OCI-LY1 (cell line): ENCODE data around the gene SPPL3.

Source experiments
- EZH2 ChIP-seq: fragments of 200-600 bp; sonication (generic), shearing (Covaris generic); IDR thresholded peaks from 2 replicates; pipeline ENCODE4 v1.8.0; 2017; ENCODE audit warnings: borderline replicate concordance, mixed run types, mild to moderate bottlenecking, antibody characterized with exemption, low read length, moderate library complexity, mixed read lengths
- TF ChIP-seq, protein P1 (sequence below): fragments of 200-600 bp; sonication (generic), shearing (Covaris generic); IDR thresholded peaks from 2 replicates; pipeline ENCODE4 v1.5.1; 2017; ENCODE audit warnings: mild to moderate bottlenecking, antibody characterized with exemption, low read length, moderate library complexity, mixed read lengths

DNA sequence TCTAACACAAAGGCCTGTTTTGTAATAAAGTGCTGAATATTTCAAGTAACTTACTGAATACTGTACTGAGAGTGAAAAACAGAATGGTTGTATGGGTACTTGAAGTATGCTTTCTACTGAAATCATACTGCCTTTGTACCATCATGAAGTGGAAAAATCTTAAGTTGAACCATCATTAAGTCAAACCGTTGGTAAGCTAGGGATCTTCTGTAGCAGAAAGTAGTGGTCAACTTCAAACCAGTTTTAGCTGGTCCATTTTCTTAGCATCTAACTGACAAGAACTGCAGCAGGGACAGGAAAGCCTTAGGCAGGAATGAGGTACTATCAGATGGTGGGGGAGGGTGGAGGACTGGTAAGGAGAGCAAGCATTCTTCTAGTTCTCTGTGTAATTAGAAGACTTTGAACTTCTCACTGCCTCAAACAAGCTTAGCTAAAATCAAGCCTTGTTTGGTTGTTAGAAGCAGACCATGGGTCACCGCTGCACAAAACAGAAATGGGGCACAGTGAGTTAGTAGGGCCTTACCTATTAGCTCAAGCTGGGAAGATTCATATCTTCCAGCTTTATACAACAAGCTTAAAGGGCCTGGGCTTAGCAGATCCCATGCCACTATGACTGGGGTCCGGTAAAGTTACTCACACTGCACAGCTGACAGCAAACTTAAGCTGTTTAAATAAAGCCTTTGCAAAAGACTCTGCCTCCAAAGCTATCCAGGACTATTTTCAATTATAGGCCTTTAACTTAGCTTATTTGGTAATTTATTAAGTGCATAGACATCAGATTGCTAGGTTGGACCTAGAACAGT lies 104.7 kb downstream of the SPPL3 start:
- TF ChIP-seq, protein P1, sequence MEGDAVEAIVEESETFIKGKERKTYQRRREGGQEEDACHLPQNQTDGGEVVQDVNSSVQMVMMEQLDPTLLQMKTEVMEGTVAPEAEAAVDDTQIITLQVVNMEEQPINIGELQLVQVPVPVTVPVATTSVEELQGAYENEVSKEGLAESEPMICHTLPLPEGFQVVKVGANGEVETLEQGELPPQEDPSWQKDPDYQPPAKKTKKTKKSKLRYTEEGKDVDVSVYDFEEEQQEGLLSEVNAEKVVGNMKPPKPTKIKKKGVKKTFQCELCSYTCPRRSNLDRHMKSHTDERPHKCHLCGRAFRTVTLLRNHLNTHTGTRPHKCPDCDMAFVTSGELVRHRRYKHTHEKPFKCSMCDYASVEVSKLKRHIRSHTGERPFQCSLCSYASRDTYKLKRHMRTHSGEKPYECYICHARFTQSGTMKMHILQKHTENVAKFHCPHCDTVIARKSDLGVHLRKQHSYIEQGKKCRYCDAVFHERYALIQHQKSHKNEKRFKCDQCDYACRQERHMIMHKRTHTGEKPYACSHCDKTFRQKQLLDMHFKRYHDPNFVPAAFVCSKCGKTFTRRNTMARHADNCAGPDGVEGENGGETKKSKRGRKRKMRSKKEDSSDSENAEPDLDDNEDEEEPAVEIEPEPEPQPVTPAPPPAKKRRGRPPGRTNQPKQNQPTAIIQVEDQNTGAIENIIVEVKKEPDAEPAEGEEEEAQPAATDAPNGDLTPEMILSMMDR, result no peak
- no peak for TF ChIP-seq EZH2
